Keratinocyte (primary cell): Measurements from ENCODE around the gene ABI2. TPM values are rescaled to one million over a fixed set of nuclear protein-coding genes. Genes with fewer than 3 reads are reported as not detected.

Experiments
- DNase-seq: peaks from one replicate; pipeline ENCODE4 v3.0.0-alpha.2; 2011; ENCODE audit warnings: low read depth, missing footprints, low spot score
- FAIRE-seq: peaks from 2 replicates; lab custom pipeline; 2011; peaks lifted over from hg19 to GRCh38; lab: Jason Lieb, UNC
- H2AFZ ChIP-seq: 2 replicates; pipeline ENCODE4 v1.6.0; 2012; ENCODE audit warnings: low read length, control low read depth, inconsistent platforms; ENCODE audit not compliant: control insufficient read depth
- H3K27ac ChIP-seq: 2 replicates; pipeline ENCODE4 v1.5.1; 2011; ENCODE audit warnings: low read length; ENCODE audit not compliant: control insufficient read depth, insufficient read depth
- H3K27me3 ChIP-seq: 3 replicates; pipeline ENCODE4 v1.6.0; 2011; ENCODE audit warnings: low read length; ENCODE audit not compliant: control insufficient read depth, insufficient read depth; ENCODE audit errors: extremely low read depth
- H3K36me3 ChIP-seq, 2 experiments: 2 replicates in 1 of 2; 3 replicates in 1 of 2; pipeline ENCODE4 v1.5.1; 2011; ENCODE audit warnings: low read length in 2 of 2, mild to moderate bottlenecking in 1 of 2; ENCODE audit not compliant: control insufficient read depth in 2 of 2, insufficient read depth in 2 of 2; ENCODE audit errors: extremely low read depth in 1 of 2
- H3K4me1 ChIP-seq: 3 replicates; pipeline ENCODE4 v1.5.1; 2011; ENCODE audit warnings: low read length; ENCODE audit not compliant: control insufficient read depth, insufficient read depth; ENCODE audit errors: extremely low read depth
- H3K4me2 ChIP-seq: 3 replicates; pipeline ENCODE4 v1.6.0; 2011; ENCODE audit warnings: low read depth, low read length; ENCODE audit not compliant: control insufficient read depth, insufficient read depth; ENCODE audit errors: extremely low read depth
- H3K4me3 ChIP-seq, 3 experiments: fragments of 200-600 bp in 1 of 3; sonication (generic) in 1 of 3; 2 replicates in 2 of 3; 3 replicates in 1 of 3; pipeline ENCODE4 v1.5.1; 2011 to 2016; ENCODE audit warnings: low read length in 3 of 3, mild to moderate bottlenecking in 3 of 3, control low read depth in 2 of 3, inconsistent platforms in 1 of 3, low read depth in 1 of 3, mixed read lengths in 1 of 3, mixed run types in 1 of 3, moderate library complexity in 1 of 3; ENCODE audit not compliant: control insufficient read depth in 2 of 3, insufficient read depth in 2 of 3; ENCODE audit errors: extremely low read depth in 1 of 3
- H3K79me2 ChIP-seq: 2 replicates; pipeline ENCODE4 v1.6.0; 2012; ENCODE audit warnings: low read length; ENCODE audit not compliant: control insufficient read depth, insufficient read depth
- H3K9ac ChIP-seq: 3 replicates; pipeline ENCODE4 v1.6.0; 2011; ENCODE audit warnings: low read length; ENCODE audit not compliant: control insufficient read depth, insufficient read depth; ENCODE audit errors: extremely low read depth
- H3K9me1 ChIP-seq: 3 replicates; pipeline ENCODE4 v1.6.0; 2011; ENCODE audit warnings: low read length; ENCODE audit not compliant: control insufficient read depth, insufficient read depth; ENCODE audit errors: extremely low read depth
- H3K9me3 ChIP-seq: 2 replicates; pipeline ENCODE4 v1.5.1; 2012; ENCODE audit warnings: low read depth, low read length; ENCODE audit not compliant: control insufficient read depth
- H4K20me1 ChIP-seq: 3 replicates; pipeline ENCODE4 v1.6.0; 2011; ENCODE audit warnings: low read length; ENCODE audit not compliant: control insufficient read depth, insufficient read depth; ENCODE audit errors: extremely low read depth
- CTCF ChIP-seq, 3 experiments: IDR thresholded peaks in 1 of 3; conservative IDR thresholded peaks in 1 of 3; optimal IDR thresholded peaks in 1 of 3; 2 replicates in 2 of 3; 3 replicates in 1 of 3; pipeline versions ENCODE3 to v1.5.1; 2011; ENCODE audit warnings: low read length in 3 of 3, mild to moderate bottlenecking in 3 of 3, moderate library complexity in 2 of 3, control low read depth in 1 of 3, inconsistent platforms in 1 of 3; ENCODE audit not compliant: insufficient read depth in 2 of 3; ENCODE audit errors: extremely low read depth in 1 of 3
- EZH2 ChIP-seq: IDR thresholded peaks from one replicate; pipeline ENCODE4 v1.6.1; 2012; ENCODE audit warnings: inconsistent platforms, mild to moderate bottlenecking, low read length, moderate library complexity
- dilution Hi-C: fragments of 300-500 bp; cut with MboI; formaldehyde crosslinking; loops from one replicate; pipeline ENCODE4 v1.7.0; 2020; ENCODE audit warnings: low sequenced_read_pairs; ENCODE audit not compliant: extremely low pct_ligation_motif_present
- polyA plus RNA-seq, 5 experiments: library from polyadenylated mRNA; depleted of rRNA in 3 of 5; stranded (reverse) in 3 of 5; stranded (forward) in 1 of 5; unstranded in 1 of 5; fragments of >200 nt; gene quantifications; 1 replicate in 1 of 5; 2 replicates in 3 of 5; 3 replicates in 1 of 5; pipeline versions ENCODE4 v1.2.1 to v1.2.3, GENCODE V29; 2011 to 2012; ENCODE audit warnings: missing spikeins in 2 of 5, low read depth in 1 of 5, low replicate concordance in 1 of 5

ABI2 gene
- polyA plus RNA-seq, 1 donor (not counting 4 experiments of a cell fraction or from before 2014, with no cell fraction given), result 12.9 TPM

DNA sequence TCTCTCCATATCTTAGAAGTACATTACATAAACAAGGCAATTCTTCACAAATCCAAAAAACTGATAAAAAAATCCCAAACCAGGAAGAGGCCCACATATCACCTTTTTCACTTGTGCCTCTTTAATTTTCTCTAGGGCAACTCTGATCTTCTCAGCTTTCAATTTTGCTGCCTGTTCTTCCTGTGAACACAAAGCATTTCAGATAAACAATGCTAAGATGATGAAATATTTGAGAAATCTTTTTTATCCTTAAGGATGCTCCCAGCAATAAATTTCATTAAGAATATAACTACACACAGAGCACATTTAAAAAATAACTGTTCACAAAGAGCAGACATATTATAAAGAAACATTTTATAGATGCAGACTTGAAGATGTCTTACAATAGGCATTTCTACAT is 133.6 kb downstream of the ABI2 start:
- Histone ChIP-seq H3K4me3 (no peak overlapping the region), H3K27ac (no peak overlapping the region), H2AFZ (no peak overlapping the region), H3K4me2 (no peak overlapping the region), H3K36me3 (no peaks in the 10 kb centered on the region), H3K79me2 (no peaks in the 10 kb centered on the region), H3K9me3 (no peaks in the 10 kb centered on the region), H4K20me1 (no peaks in the 10 kb centered on the region), H3K4me1 (no peaks in the 10 kb centered on the region), H3K9me1 (no peaks in the 10 kb centered on the region), H3K9ac (no peak overlapping the region), H3K27me3 (no peaks in the 10 kb centered on the region)
- no peak for TF ChIP-seq EZH2
- TF ChIP-seq CTCF (optimal IDR thresholded peaks at IDR 0.05 in 1 of 3, IDR thresholded peaks at IDR 0.05 in 1 of 3, conservative IDR thresholded peaks at IDR 0.05 in 1 of 3; ENCODE audit: extremely low read depth in 1 of 3, insufficient read depth in 2 of 3, low read length in 3 of 3), result no peak
- DNase-seq, result no peak
- dilution Hi-C loops, result no loop called here
- no peak for FAIRE-seq

DNA sequence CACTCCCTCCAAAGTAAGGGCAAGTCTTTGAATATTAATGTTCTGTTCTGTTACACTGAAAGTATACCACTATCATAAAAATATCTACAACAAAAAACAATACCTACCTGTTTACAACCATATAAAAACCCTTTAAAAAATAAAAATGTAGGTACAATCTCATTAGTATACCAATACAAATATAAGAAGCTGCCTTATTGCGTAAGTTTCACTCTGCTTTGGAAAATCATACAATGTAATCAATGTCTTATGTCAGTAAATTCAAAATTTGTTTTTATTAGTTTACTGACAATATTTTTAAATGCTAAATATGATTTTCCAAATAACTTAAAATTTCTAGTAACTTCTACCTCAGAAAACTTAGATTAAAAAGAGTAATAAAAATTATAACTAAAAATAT is 134.1 kb downstream of the ABI2 start:
- Histone ChIP-seq H3K4me3 (no peak overlapping the region), H3K4me2 (no peak overlapping the region), H3K36me3 (no peaks in the 10 kb centered on the region), H3K9me1 (no peaks in the 10 kb centered on the region), H3K27ac (no peak overlapping the region), H3K9ac (no peak overlapping the region), H3K9me3 (no peaks in the 10 kb centered on the region), H3K4me1 (no peaks in the 10 kb centered on the region), H3K27me3 (no peaks in the 10 kb centered on the region), H2AFZ (no peak overlapping the region), H4K20me1 (no peaks in the 10 kb centered on the region), H3K79me2 (no peaks in the 10 kb centered on the region)
- FAIRE-seq, result no peak
- DNase-seq, result no peak
- TF ChIP-seq EZH2 (no peak), CTCF (optimal IDR thresholded peaks at IDR 0.05 in 1 of 3, IDR thresholded peaks at IDR 0.05 in 1 of 3, conservative IDR thresholded peaks at IDR 0.05 in 1 of 3; ENCODE audit: extremely low read depth in 1 of 3, insufficient read depth in 2 of 3, low read length in 3 of 3) (no peak)
- dilution Hi-C loops, result no loop called here
